Esophagus squamous epithelium (tissue), 5 donors: Measurements from ENCODE around the gene SHISA6. TPM values are rescaled to one million over a fixed set of nuclear protein-coding genes. Genes with fewer than 3 reads are reported as not detected.

Experiments used
- DNase-seq: peaks from one replicate; lab custom pipeline; 2025; lab: John Stamatoyannopoulos, UW
- H3K27ac ChIP-seq, 4 donors: fragments of 200-600 bp; sonication (generic); one replicate each; pipeline ENCODE4 v1.5.1; 2016 to 2019; ENCODE audit warnings: mild to moderate bottlenecking in 1 of 4
- H3K27me3 ChIP-seq, 4 donors: fragments of 200-600 bp; sonication (generic); 1 replicate in 3 of 4; 2 replicates in 1 of 4; pipeline versions ENCODE4 v1.5.1 to v1.6.0; 2017 to 2021; ENCODE audit warnings: antibody characterized with exemption in 1 of 4
- H3K36me3 ChIP-seq, 3 donors: fragments of 200-600 bp; sonication (generic); one replicate each; pipeline ENCODE4 v1.5.1; 2016 to 2019
- H3K4me1 ChIP-seq, 3 donors: fragments of 200-600 bp; sonication (generic); one replicate each; pipeline ENCODE4 v1.5.1; 2017 to 2019
- H3K4me3 ChIP-seq, 4 donors: fragments of 200-600 bp; sonication (generic); 1 replicate in 3 of 4; 2 replicates in 1 of 4; pipeline ENCODE4 v1.5.1; 2016 to 2019; ENCODE audit warnings: mild to moderate bottlenecking in 2 of 4, moderate library complexity in 1 of 4
- H3K9me3 ChIP-seq, 3 donors: fragments of 200-600 bp; sonication (generic); one replicate each; pipeline ENCODE4 v1.5.1; 2016 to 2019
- CTCF ChIP-seq, 6 experiments: fragments of 450-650 bp in 4 of 6; fragments of 200-600 bp in 2 of 6; sonication (generic) in 2 of 6; IDR thresholded peaks; one replicate each; pipeline ENCODE4 v1.5.1; 2016 to 2019; ENCODE audit warnings: antibody characterized with exemption in 6 of 6, mild to moderate bottlenecking in 4 of 6, moderate library complexity in 4 of 6
- POLR2A ChIP-seq, 4 donors: fragments of 450-650 bp; IDR thresholded peaks; one replicate each; pipeline ENCODE4 v1.6.1; 2017; ENCODE audit warnings: antibody characterized with exemption in 4 of 4, mild to moderate bottlenecking in 4 of 4, moderate library complexity in 3 of 4
- WGBS, 2 donors: methylation state at CpG; one replicate each; pipeline ENCODE4 v1.1.5; 2018; 5-methylcytosine and 5-hydroxymethylcytosine counted together
- intact Hi-C: fragments of 100-400 bp; cut with DNase I; formaldehyde crosslinking; loops from one replicate; pipeline ENCODE4 v1.15.0; 2022
- total RNA-seq, 4 donors: library from RNA; depleted of rRNA; stranded (reverse); fragments of >200 nt; gene quantifications; one replicate each; pipeline ENCODE4 v1.1.0, GENCODE V29; 2016
- donor health status: DM: yes; HTN: yes; CAD: no.

SHISA6 gene
- total RNA-seq, 4 donors from 2014 or later: 0.19 to 1.5 (median 0.71) TPM

GRCh38 chr17:11272191-11272590 is 31.2 kb downstream of the SHISA6 start:
- no peaks in the 10 kb centered on the region for H3K9me3 ChIP-seq
- intact Hi-C loops: no loop called here
- H3K27ac ChIP-seq: no peak overlapping the region
- H3K27me3 ChIP-seq: no peaks in the 10 kb centered on the region
- H3K4me1 ChIP-seq: no peaks in the 10 kb centered on the region
- no peaks in the 10 kb centered on the region for H3K36me3 ChIP-seq
- H3K4me3 ChIP-seq: no peak overlapping the region
- DNase-seq: no peak
- WGBS, 2 donors: 77 to 90% methylated on average over 8 of the region's 8 CpGs
- TF ChIP-seq POLR2A (IDR thresholded peaks at IDR 0.05) (no peak), CTCF (IDR thresholded peaks at IDR 0.05) (no peak)

GRCh38 chr17:11273596-11273995 is 32.6 kb downstream of the SHISA6 start:
- Histone ChIP-seq H3K4me1 (no peaks in the 10 kb centered on the region), H3K9me3 (no peaks in the 10 kb centered on the region), H3K27me3 (no peaks in the 10 kb centered on the region), H3K36me3 (no peaks in the 10 kb centered on the region), H3K4me3 (no peak overlapping the region), H3K27ac (no peak overlapping the region)
- TF ChIP-seq POLR2A (IDR thresholded peaks at IDR 0.05) (no peak), CTCF (IDR thresholded peaks at IDR 0.05) (no peak)
- no peak for DNase-seq
- intact Hi-C loops: no loop called here
- 80% methylated on average over 1 of the region's 9 CpGs; no CpG with 5 or more reads in 1 of the 2 donors for WGBS, 2 donors

DNA sequence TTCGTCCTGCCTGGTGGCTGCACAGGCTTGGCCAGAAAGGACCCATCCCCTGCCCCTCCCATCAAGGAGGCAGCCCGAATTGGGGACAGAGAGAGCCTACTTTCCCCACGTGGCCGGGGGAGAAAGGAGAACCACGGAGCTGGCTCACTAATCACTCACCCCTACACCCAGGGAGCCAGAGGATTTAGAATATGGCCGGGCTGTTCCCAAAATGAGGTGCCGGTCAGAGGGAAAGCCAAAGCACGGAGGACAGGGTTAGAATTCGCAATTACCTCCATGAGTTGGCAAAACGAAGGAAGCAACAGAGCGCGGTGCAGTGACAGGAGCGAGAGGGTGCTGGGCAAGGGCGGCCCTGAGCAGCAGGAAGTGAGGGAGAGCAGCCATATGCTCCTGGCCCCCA is 33.1 kb downstream of the SHISA6 start:
- WGBS, 2 donors: 86 to 91% methylated on average over 10 to 13 of the region's 14 CpGs
- intact Hi-C loops: no loop called here
- no peak for DNase-seq
- Histone ChIP-seq H3K9me3 (no peaks in the 10 kb centered on the region), H3K4me3 (no peak overlapping the region), H3K27ac (no peak overlapping the region), H3K27me3 (no peaks in the 10 kb centered on the region), H3K4me1 (no peaks in the 10 kb centered on the region), H3K36me3 (no peaks in the 10 kb centered on the region)
- no peak for TF ChIP-seq CTCF (IDR thresholded peaks at IDR 0.05)
- no peak for TF ChIP-seq POLR2A (IDR thresholded peaks at IDR 0.05)

DNA sequence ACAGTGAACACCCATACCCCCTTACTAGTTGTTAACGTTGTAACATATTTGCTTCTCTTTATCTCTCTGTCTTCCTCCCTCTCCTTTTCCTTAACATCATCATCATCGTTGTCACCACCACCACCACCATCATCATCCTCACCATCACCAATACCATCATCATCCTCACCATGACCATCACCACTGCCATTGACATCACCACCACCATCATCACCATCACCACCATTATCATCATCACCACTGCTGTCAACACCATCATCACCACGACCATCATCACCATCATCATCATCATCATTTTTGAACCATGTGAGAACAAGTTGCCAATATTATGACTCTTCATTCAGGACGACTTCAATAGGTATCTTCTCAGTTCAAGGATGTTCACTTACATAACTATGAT is 35.5 kb downstream of the SHISA6 start:
- H3K27me3 ChIP-seq: no peaks in the 10 kb centered on the region
- TF ChIP-seq CTCF (IDR thresholded peaks at IDR 0.05) (no peak), POLR2A (IDR thresholded peaks at IDR 0.05) (no peak)
- H3K36me3 ChIP-seq: no peaks in the 10 kb centered on the region
- no peak for DNase-seq
- H3K4me3 ChIP-seq: no peak overlapping the region
- intact Hi-C loops: no loop called here
- H3K9me3 ChIP-seq: peaks cover 0 to 1% (median 0%) of the 10 kb centered on the region in 3 donors
- 83% methylated on average over 4 of the region's 4 CpGs for WGBS, 2 donors
- H3K4me1 ChIP-seq: no peaks in the 10 kb centered on the region
- H3K27ac ChIP-seq: no peak overlapping the region

GRCh38 chr17:11278186-11278991 is 37.4 kb downstream of the SHISA6 start:
- DNase-seq: no peak
- H3K27me3 ChIP-seq: no peaks in the 10 kb centered on the region
- no peaks in the 10 kb centered on the region for H3K36me3 ChIP-seq
- H3K9me3 ChIP-seq: peaks cover 0 to 5% (median 0%) of the 10 kb centered on the region in 3 donors
- WGBS, 2 donors: 49 to 51% methylated on average over 14 to 15 of the region's 15 CpGs
- no peaks in the 10 kb centered on the region for H3K4me1 ChIP-seq
- TF ChIP-seq POLR2A (IDR thresholded peaks at IDR 0.05) (no peak), CTCF (IDR thresholded peaks at IDR 0.05) (no peak)
- H3K27ac ChIP-seq: no peak overlapping the region
- H3K4me3 ChIP-seq: no peak overlapping the region
- intact Hi-C loops: no loop called here
